Activated T-cell treated with anti-CD3 and anti-CD28 coated beads, Interleukin-2, amount 50 U/mL, for 48 hours (primary cell): ENCODE measurements around the gene SORCS2.

Experiments used
- DNase-seq, 2 experiments: peaks; one replicate each; pipeline ENCODE4 v3.0.0-alpha.2; 2020

SORCS2 gene

GRCh38 chr4:7275067-7275466 is 82.7 kb downstream of the SORCS2 start:
- no peak for DNase-seq

- DNase-seq = no peak
Observed at GRCh38 chr4:7275490-7276154, 83.3 kb downstream of the SORCS2 start.

- DNase-seq = no peak
Observed at GRCh38 chr4:7276515-7276914, 84.2 kb downstream of the SORCS2 start.

GRCh38 chr4:7278071-7278765 is 85.9 kb downstream of the SORCS2 start:
- no peak for DNase-seq

- DNase-seq = no peak
Observed at GRCh38 chr4:7278981-7279380, 86.6 kb downstream of the SORCS2 start.

GRCh38 chr4:7279902-7280301 is 87.6 kb downstream of the SORCS2 start:
- DNase-seq = no peak

- no peak for DNase-seq
Observed at GRCh38 chr4:7280926-7281690, 88.8 kb downstream of the SORCS2 start.

GRCh38 chr4:7281691-7282665 is 89.6 kb downstream of the SORCS2 start:
- no peak for DNase-seq

GRCh38 chr4:7282786-7283440 is 90.6 kb downstream of the SORCS2 start:
- no peak for DNase-seq

- DNase-seq = no peak
Observed at GRCh38 chr4:7285244-7286094, 93.1 kb downstream of the SORCS2 start.

- DNase-seq = no peak
Observed at GRCh38 chr4:7286170-7286569, 93.8 kb downstream of the SORCS2 start.

- no peak for DNase-seq
Observed at GRCh38 chr4:7286798-7287197, 94.5 kb downstream of the SORCS2 start.

- no peak for DNase-seq
Observed at GRCh38 chr4:7287274-7287917, 95.1 kb downstream of the SORCS2 start.

- DNase-seq = no peak
Observed at GRCh38 chr4:7287918-7288280, 95.6 kb downstream of the SORCS2 start.

- DNase-seq = no peak
Observed at GRCh38 chr4:7288751-7289523, 96.6 kb downstream of the SORCS2 start.

- no peak for DNase-seq
Observed at GRCh38 chr4:7289589-7289988, 97.3 kb downstream of the SORCS2 start.

- no peak for DNase-seq
Observed at GRCh38 chr4:7291372-7292114, 99.2 kb downstream of the SORCS2 start.

GRCh38 chr4:7293703-7294102 is 101.4 kb downstream of the SORCS2 start:
- DNase-seq = no peak

- DNase-seq = no peak
Observed at GRCh38 chr4:7294176-7294756, 101.9 kb downstream of the SORCS2 start.
